Skeletal muscle satellite cell (primary cell): ENCODE results near the gene PRICKLE4.
"Not testable (repeated sequence)": the region's sequence is repeated elsewhere in the genome, so short reads cannot be mapped to it uniquely, and the experiment has no call there.

Experiments used
- H3K27me3 ChIP-seq: 2 replicates; pipeline ENCODE4 v1.7.0; 2013; ENCODE audit warnings: low read length; ENCODE audit not compliant: control insufficient read depth, insufficient read depth
- H3K36me3 ChIP-seq: 2 replicates; pipeline ENCODE4 v1.7.0; 2013; ENCODE audit warnings: mild to moderate bottlenecking, control low read depth, low read length; ENCODE audit not compliant: insufficient read depth
- H3K4me1 ChIP-seq: 2 replicates; pipeline ENCODE4 v1.7.0; 2013; ENCODE audit warnings: low read length; ENCODE audit not compliant: control insufficient read depth, insufficient read depth
- H3K4me2 ChIP-seq: 2 replicates; pipeline ENCODE4 v1.7.0; 2013; ENCODE audit warnings: mild to moderate bottlenecking, low read length
- H3K4me3 ChIP-seq: 2 replicates; pipeline ENCODE4 v1.7.0; 2013; ENCODE audit warnings: low read length
- H3K9ac ChIP-seq: 2 replicates; pipeline ENCODE4 v1.7.0; 2013; ENCODE audit warnings: mild to moderate bottlenecking, low read depth, low read length, moderate library complexity
- H3K9me3 ChIP-seq: replicated peaks from 2 replicates; pipeline ENCODE4 v1.7.0; 2013; ENCODE audit warnings: mild to moderate bottlenecking, control low read depth, low read length

The PRICKLE4 gene

GRCh38 chr6:41791305-41791704, 10.7 kb downstream of the PRICKLE4 start:
- H3K4me3 ChIP-seq: no peak overlapping the region
- peaks cover 5% of the 10 kb centered on the region for H3K4me1 ChIP-seq
- peaks cover 30% of the 10 kb centered on the region for H3K36me3 ChIP-seq
- no peaks in the 10 kb centered on the region for H3K9me3 ChIP-seq
- H3K9ac ChIP-seq: no peak overlapping the region
- H3K27me3 ChIP-seq: no peaks in the 10 kb centered on the region
- no peak overlapping the region for H3K4me2 ChIP-seq

- H3K4me2 ChIP-seq: no peak overlapping the region
- H3K9me3 ChIP-seq: no peaks in the 10 kb centered on the region
- peaks cover 33% of the 10 kb centered on the region for H3K36me3 ChIP-seq
- H3K27me3 ChIP-seq: no peaks in the 10 kb centered on the region
- H3K4me1 ChIP-seq: peaks cover 5% of the 10 kb centered on the region
- H3K9ac ChIP-seq: no peak overlapping the region
- no peak overlapping the region for H3K4me3 ChIP-seq
These were observed 11.4 kb downstream of the PRICKLE4 start for GRCh38 chr6:41791984-41792383.

GRCh38 chr6:41796474-41796873, 15.9 kb downstream of the PRICKLE4 start:
- no peaks in the 10 kb centered on the region for H3K4me1 ChIP-seq
- no peak overlapping the region for H3K4me2 ChIP-seq
- H3K4me3 ChIP-seq: no peak overlapping the region
- H3K36me3 ChIP-seq: peaks cover 19% of the 10 kb centered on the region
- no peak overlapping the region for H3K9ac ChIP-seq
- no peaks in the 10 kb centered on the region for H3K9me3 ChIP-seq
- no peaks in the 10 kb centered on the region for H3K27me3 ChIP-seq

GRCh38 chr6:41798901-41799558, 18.4 kb downstream of the PRICKLE4 start:
- Histone ChIP-seq H3K9me3 (no peaks in the 10 kb centered on the region), H3K36me3 (peaks cover 13% of the 10 kb centered on the region), H3K4me1 (no peaks in the 10 kb centered on the region), H3K4me2 (no peak overlapping the region), H3K4me3 (no peak overlapping the region), H3K9ac (no peak overlapping the region), H3K27me3 (no peaks in the 10 kb centered on the region)

GRCh38 chr6:41799559-41799911, 19.0 kb downstream of the PRICKLE4 start:
- H3K27me3 ChIP-seq: no peaks in the 10 kb centered on the region
- no peak overlapping the region for H3K4me3 ChIP-seq
- no peak overlapping the region for H3K4me2 ChIP-seq
- H3K36me3 ChIP-seq: peaks cover 13% of the 10 kb centered on the region
- no peak overlapping the region for H3K9ac ChIP-seq
- H3K9me3 ChIP-seq: no peaks in the 10 kb centered on the region
- no peaks in the 10 kb centered on the region for H3K4me1 ChIP-seq

- no peaks in the 10 kb centered on the region for H3K9me3 ChIP-seq
- peaks cover 16% of the 10 kb centered on the region for H3K36me3 ChIP-seq
- no peaks in the 10 kb centered on the region for H3K4me1 ChIP-seq
- H3K9ac ChIP-seq: no peak overlapping the region
- H3K27me3 ChIP-seq: no peaks in the 10 kb centered on the region
- H3K4me2 ChIP-seq: no peak overlapping the region
- no peak overlapping the region for H3K4me3 ChIP-seq
These were observed 20.8 kb downstream of the PRICKLE4 start for GRCh38 chr6:41801380-41801779.

GRCh38 chr6:41805830-41806774, 25.5 kb downstream of the PRICKLE4 start:
- no peak overlapping the region for H3K4me3 ChIP-seq

GRCh38 chr6:41811095-41811494, 30.5 kb downstream of the PRICKLE4 start:
- Histone ChIP-seq H3K4me3 (no peak overlapping the region), H3K4me1 (no peaks in the 10 kb centered on the region), H3K4me2 (no peak overlapping the region), H3K9me3 (no peaks in the 10 kb centered on the region), H3K9ac (no peak overlapping the region), H3K27me3 (no peaks in the 10 kb centered on the region), H3K36me3 (no peaks in the 10 kb centered on the region)

More at GRCh38 chr6:41805830-41806774, 25.5 kb downstream of the PRICKLE4 start:
- Histone ChIP-seq H3K27me3 (no peaks in the 10 kb centered on the region), H3K4me2 (no peak overlapping the region), H3K9ac (no peak overlapping the region), H3K36me3 (peaks cover 5% of the 10 kb centered on the region), H3K9me3 (no peaks in the 10 kb centered on the region), H3K4me1 (no peaks in the 10 kb centered on the region)

- not testable (repeated sequence) for H3K4me2 ChIP-seq, H3K4me1 ChIP-seq, H3K36me3 ChIP-seq, H3K9ac ChIP-seq, H3K4me3 ChIP-seq, H3K9me3 ChIP-seq, H3K27me3 ChIP-seq
These were observed 31.4 kb downstream of the PRICKLE4 start for GRCh38 chr6:41811946-41812345.

- no peak overlapping the region for H3K4me2 ChIP-seq
- H3K4me3 ChIP-seq: no peak overlapping the region
- H3K9me3 ChIP-seq: no peaks in the 10 kb centered on the region
- no peaks in the 10 kb centered on the region for H3K4me1 ChIP-seq
- no peaks in the 10 kb centered on the region for H3K36me3 ChIP-seq
- H3K27me3 ChIP-seq: no peaks in the 10 kb centered on the region
- H3K9ac ChIP-seq: no peak overlapping the region
These were observed 32.9 kb downstream of the PRICKLE4 start for GRCh38 chr6:41813469-41813868.

GRCh38 chr6:41813956-41814355, 33.4 kb downstream of the PRICKLE4 start:
- Histone ChIP-seq H3K9me3 (no peaks in the 10 kb centered on the region), H3K4me1 (no peaks in the 10 kb centered on the region), H3K4me2 (no peak overlapping the region), H3K27me3 (no peaks in the 10 kb centered on the region), H3K4me3 (no peak overlapping the region), H3K9ac (no peak overlapping the region), H3K36me3 (no peaks in the 10 kb centered on the region)
